Endothelial cell of umbilical vein (primary cell): ENCODE measurements around the gene MMP28. TPM values are rescaled to one million over a fixed set of nuclear protein-coding genes. Genes with fewer than 3 reads are reported as not detected.

Experiments used
- BruUV-seq: library from RNA; stranded (reverse); fragments of 400-500 nt; replicated peaks from 2 replicates; lab custom pipeline; 2021; lab: Mats Ljungman, UMichigan
- CTCF ChIA-PET: fragments of 300-600, 350-600 bp; sonication (Branson Sonifier 250); formaldehyde crosslinking; loops from one replicate; lab custom pipeline; 2021; ENCODE audit warnings: antibody characterized with exemption, inconsistent platforms; lab: Charles Lee
- POLR2A ChIA-PET: fragments of 300-600, 350-600 bp; sonication (Branson Sonifier 250); formaldehyde crosslinking; loops from one replicate; lab custom pipeline; 2021; ENCODE audit warnings: antibody characterized with exemption, inconsistent platforms; lab: Charles Lee
- DNase-seq: peaks from one replicate; pipeline ENCODE4 v3.0.0-alpha.2; 2011; ENCODE audit warnings: low read depth, low spot score
- FAIRE-seq: peaks from 2 replicates; lab custom pipeline; 2011; peaks lifted over from hg19 to GRCh38; lab: Jason Lieb, UNC
- H2AFZ ChIP-seq: 2 replicates; pipeline ENCODE4 v1.6.0; 2012; ENCODE audit warnings: low read depth, low read length, control low read depth, inconsistent platforms
- H3K27ac ChIP-seq: 2 replicates; pipeline ENCODE4 v1.5.1; 2011; ENCODE audit warnings: low read depth, mild to moderate bottlenecking, control low read depth, low read length, moderate library complexity; ENCODE audit not compliant: insufficient read depth
- H3K27me3 ChIP-seq, 2 experiments: 2 replicates each; pipeline versions ENCODE4 v1.6.0 to v1.6.1; 2011; ENCODE audit warnings: low read length in 2 of 2, mixed read lengths in 1 of 2; ENCODE audit not compliant: control insufficient read depth in 2 of 2, insufficient read depth in 2 of 2
- H3K36me3 ChIP-seq, 2 experiments: 2 replicates in 1 of 2; 3 replicates in 1 of 2; pipeline ENCODE4 v1.5.1; 2011; ENCODE audit warnings: low read length in 2 of 2, mild to moderate bottlenecking in 1 of 2, moderate library complexity in 1 of 2; ENCODE audit not compliant: control insufficient read depth in 2 of 2, insufficient read depth in 2 of 2; ENCODE audit errors: extremely low read depth in 1 of 2
- H3K4me1 ChIP-seq: 3 replicates; pipeline ENCODE4 v1.5.1; 2011; ENCODE audit warnings: mild to moderate bottlenecking, low read length; ENCODE audit not compliant: control insufficient read depth, insufficient read depth; ENCODE audit errors: extremely low read depth
- H3K4me2 ChIP-seq: 2 replicates; pipeline ENCODE4 v1.6.1; 2011; ENCODE audit warnings: low read length, control low read depth, mixed read lengths; ENCODE audit not compliant: insufficient read depth
- H3K4me3 ChIP-seq, 3 experiments: fragments of 200-600 bp in 1 of 3; sonication (generic), shearing (Covaris generic) in 1 of 3; replicated peaks in 1 of 3; 2 replicates each; pipeline ENCODE4 v1.5.1; 2011 to 2016; ENCODE audit warnings: control low read depth in 3 of 3, low read length in 3 of 3, mild to moderate bottlenecking in 2 of 3, inconsistent platforms in 1 of 3, low read depth in 1 of 3, moderate library complexity in 1 of 3; ENCODE audit not compliant: insufficient read depth in 1 of 3
- H3K79me2 ChIP-seq: 2 replicates; pipeline ENCODE4 v1.6.0; 2012; ENCODE audit warnings: low read length, inconsistent platforms; ENCODE audit not compliant: control insufficient read depth, insufficient read depth
- H3K9ac ChIP-seq: replicated peaks from 2 replicates; pipeline ENCODE3; 2011; ENCODE audit warnings: low read length, control low read depth; ENCODE audit not compliant: insufficient read depth; ENCODE audit errors: extremely low read depth
- H3K9me1 ChIP-seq: replicated peaks from 3 replicates; pipeline ENCODE4 v1.6.0; 2011; ENCODE audit warnings: mild to moderate bottlenecking, low read length; ENCODE audit not compliant: control insufficient read depth, insufficient read depth; ENCODE audit errors: extremely low read depth
- H3K9me3 ChIP-seq: replicated peaks from 2 replicates; pipeline ENCODE4 v1.5.1; 2012; ENCODE audit warnings: low read length, inconsistent platforms; ENCODE audit not compliant: control insufficient read depth, insufficient read depth
- H4K20me1 ChIP-seq: replicated peaks from 2 replicates; pipeline ENCODE3; 2011; ENCODE audit warnings: mild to moderate bottlenecking, low read length; ENCODE audit not compliant: control insufficient read depth, insufficient read depth; ENCODE audit errors: extremely low read depth
- EZH2 ChIP-seq: IDR thresholded peaks from 2 replicates; pipeline ENCODE4 v1.6.1; 2012; ENCODE audit warnings: borderline replicate concordance, low read depth, mild to moderate bottlenecking, moderate library complexity, low read length, inconsistent platforms; ENCODE audit not compliant: severe bottlenecking
- GATA2 ChIP-seq: IDR thresholded peaks from 2 replicates; pipeline ENCODE4 v1.7.0; 2011; ENCODE audit warnings: low read depth, mild to moderate bottlenecking, moderate library complexity, mixed read lengths, low read length; ENCODE audit not compliant: insufficient read length, insufficient read depth
- JUN ChIP-seq: IDR thresholded peaks from 2 replicates; pipeline ENCODE4 v1.6.1; 2011; ENCODE audit warnings: borderline replicate concordance, low read depth; ENCODE audit not compliant: insufficient read length, insufficient read depth
- MYC ChIP-seq: IDR thresholded peaks from one replicate; pipeline ENCODE4 v1.6.1; 2011; ENCODE audit warnings: mild to moderate bottlenecking, low read depth, low read length
- POLR2A ChIP-seq: IDR thresholded peaks from 2 replicates; pipeline ENCODE4 v1.6.1; 2012; ENCODE audit warnings: low read depth, mild to moderate bottlenecking, control low read depth, low read length
- dilution Hi-C: fragments of 300-500 bp; cut with MboI; formaldehyde crosslinking; loops from one replicate; pipeline ENCODE4 v1.15.0; 2019; ENCODE audit warnings: low sequenced_read_pairs; ENCODE audit not compliant: extremely low pct_ligation_motif_present
- intact Hi-C: fragments of 100-400 bp; cut with micrococcal nuclease; formaldehyde crosslinking; loops from one replicate; pipeline ENCODE4 v1.10.0; 2022
- polyA plus RNA-seq, 4 experiments: library from polyadenylated mRNA; depleted of rRNA in 3 of 4; stranded (reverse) in 3 of 4; unstranded in 1 of 4; fragments of >200 nt; gene quantifications; 2 replicates each; pipeline versions ENCODE4 v1.2.1 to v1.2.3, GENCODE V29; 2011 to 2012; ENCODE audit warnings: missing spikeins in 1 of 4
- total RNA-seq: library from RNA; stranded (reverse); gene quantifications from 2 replicates; pipeline ENCODE4 v1.2.3, GENCODE V29; 2021
- TF ChIP-seq, protein P1 (sequence below): IDR thresholded peaks from 2 replicates; pipeline ENCODE4 v1.6.1; 2011; ENCODE audit not compliant: insufficient read depth, insufficient read length
- TF ChIP-seq, protein P2 (sequence below), 2 donors: IDR thresholded peaks; 1 replicate in 1 of 2; 2 replicates in 1 of 2; pipeline ENCODE4 v1.5.1; 2011; ENCODE audit warnings: low read length in 2 of 2, mild to moderate bottlenecking in 2 of 2, moderate library complexity in 2 of 2, control low read depth in 1 of 2, inconsistent platforms in 1 of 2, low read depth in 1 of 2; ENCODE audit not compliant: insufficient read depth in 1 of 2; ENCODE audit errors: extremely low read depth in 1 of 2

Gene MMP28
- total and polyA plus RNA-seq, 2 donors (not counting 3 experiments of a cell fraction or from before 2014, with no cell fraction given): 6.1 to 7.1 TPM

DNA sequence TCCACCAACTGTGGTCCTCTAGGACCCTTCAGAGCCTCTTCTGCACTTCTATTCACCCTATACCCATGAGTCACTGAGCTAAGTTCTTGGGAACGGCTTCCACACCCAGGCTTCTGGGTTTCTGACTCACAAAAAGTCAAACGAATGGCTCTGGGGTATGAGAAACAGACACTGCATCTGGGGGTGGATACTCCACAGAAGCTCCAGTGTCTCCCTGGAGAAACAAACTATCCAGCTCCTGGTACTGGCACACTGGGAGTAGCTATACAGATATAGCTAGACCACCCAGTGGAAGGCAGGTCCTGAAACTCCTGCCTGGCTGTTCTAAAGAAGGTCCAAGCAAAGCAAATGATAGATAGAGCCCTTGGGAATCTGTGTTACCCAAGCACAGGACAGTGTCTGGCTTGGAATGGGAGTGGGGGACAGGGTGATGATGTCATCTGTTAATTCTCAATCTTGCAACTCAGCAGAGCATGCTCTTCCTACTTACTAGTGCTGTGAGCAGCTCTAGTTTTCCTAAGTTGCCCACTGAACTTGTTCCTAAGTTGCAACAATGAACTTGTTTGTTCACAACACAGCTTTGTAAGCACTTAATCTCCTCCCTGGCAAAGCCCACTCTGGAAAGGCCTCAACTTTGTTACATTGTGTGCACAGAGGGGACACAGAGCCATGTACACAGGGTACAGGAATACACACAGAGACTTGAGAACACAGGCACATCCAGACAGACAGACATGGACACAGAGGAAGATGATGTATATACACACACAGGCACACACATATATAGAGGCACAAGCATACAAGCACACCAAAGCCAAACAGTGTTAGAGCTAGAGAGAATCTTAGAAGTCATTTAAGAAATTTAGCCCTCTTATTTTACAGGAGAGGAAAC is 6.7 kb downstream of the MMP28 start:
- BruUV-seq: no TSS peak
- no peak overlapping the region for H3K9ac ChIP-seq
- H3K9me1 ChIP-seq: no peaks in the 10 kb centered on the region
- ChIA-PET CTCF (interaction anchor here (1.0 to 3.8 kb wide), 8 partner anchors 10 to 25 kb away, joined by 3 to 32 read pairs (median 4); partner anchors contain the start of gene TAF15), POLR2A (no interaction called here)
- H3K9me3 ChIP-seq: no peaks in the 10 kb centered on the region
- H3K27me3 ChIP-seq: peaks cover 33 to 40% of the 10 kb centered on the region in 2 experiments
- intact Hi-C loops (no loop called here), dilution Hi-C loops (no loop called here)
- DNase-seq: no peak
- H4K20me1 ChIP-seq: no peaks in the 10 kb centered on the region
- H3K27ac ChIP-seq: no peak overlapping the region
- H3K4me2 ChIP-seq: no peak overlapping the region
- no peaks in the 10 kb centered on the region for H3K4me1 ChIP-seq
- H3K79me2 ChIP-seq: no peaks in the 10 kb centered on the region
- TF ChIP-seq JUN (no peak), MYC (no peak), GATA2 (no peak), POLR2A (no peak), EZH2 (no peak)
- TF ChIP-seq, protein P1, sequence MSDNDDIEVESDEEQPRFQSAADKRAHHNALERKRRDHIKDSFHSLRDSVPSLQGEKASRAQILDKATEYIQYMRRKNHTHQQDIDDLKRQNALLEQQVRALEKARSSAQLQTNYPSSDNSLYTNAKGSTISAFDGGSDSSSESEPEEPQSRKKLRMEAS: no peak
- TF ChIP-seq, protein P2, sequence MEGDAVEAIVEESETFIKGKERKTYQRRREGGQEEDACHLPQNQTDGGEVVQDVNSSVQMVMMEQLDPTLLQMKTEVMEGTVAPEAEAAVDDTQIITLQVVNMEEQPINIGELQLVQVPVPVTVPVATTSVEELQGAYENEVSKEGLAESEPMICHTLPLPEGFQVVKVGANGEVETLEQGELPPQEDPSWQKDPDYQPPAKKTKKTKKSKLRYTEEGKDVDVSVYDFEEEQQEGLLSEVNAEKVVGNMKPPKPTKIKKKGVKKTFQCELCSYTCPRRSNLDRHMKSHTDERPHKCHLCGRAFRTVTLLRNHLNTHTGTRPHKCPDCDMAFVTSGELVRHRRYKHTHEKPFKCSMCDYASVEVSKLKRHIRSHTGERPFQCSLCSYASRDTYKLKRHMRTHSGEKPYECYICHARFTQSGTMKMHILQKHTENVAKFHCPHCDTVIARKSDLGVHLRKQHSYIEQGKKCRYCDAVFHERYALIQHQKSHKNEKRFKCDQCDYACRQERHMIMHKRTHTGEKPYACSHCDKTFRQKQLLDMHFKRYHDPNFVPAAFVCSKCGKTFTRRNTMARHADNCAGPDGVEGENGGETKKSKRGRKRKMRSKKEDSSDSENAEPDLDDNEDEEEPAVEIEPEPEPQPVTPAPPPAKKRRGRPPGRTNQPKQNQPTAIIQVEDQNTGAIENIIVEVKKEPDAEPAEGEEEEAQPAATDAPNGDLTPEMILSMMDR (IDR thresholded peaks at IDR 0.05; ENCODE audit: extremely low read depth in 1 of 2, insufficient read depth in 1 of 2, low read depth in 1 of 2, low read length in 2 of 2): no peak
- H2AFZ ChIP-seq: no peak overlapping the region
- no peak for FAIRE-seq
- no peaks in the 10 kb centered on the region for H3K36me3 ChIP-seq
- H3K4me3 ChIP-seq: no peak overlapping the region
